ENCODE measurements around the gene ACAD10.

GRCh38 chr12:111806304-111806703 lies 120.5 kb downstream of the ACAD10 start:
- TF ChIP-seq ZNF274 (IDR thresholded peaks at IDR 0.05; ENCODE audit: low read depth, low read length) (no peak), YY1 (IDR thresholded peaks at IDR 0.05; ENCODE audit: insufficient read depth, insufficient read length) (no peak)
